SU-DHL-6 (cell line): ENCODE results near the gene MCRIP2.

ENCODE experiments used
- EZH2phosphoT487 ChIP-seq: fragments of 200-600 bp; sonication (generic), shearing (Covaris generic); conservative IDR thresholded peaks from 2 replicates; pipeline ENCODE4 v1.6.1; 2018; ENCODE audit warnings: mild to moderate bottlenecking, antibody characterized with exemption, low read length, moderate library complexity, mixed read lengths
- TF ChIP-seq, protein P1 (sequence below): fragments of 200-600 bp; sonication (generic); IDR thresholded peaks from one replicate; pipeline ENCODE4 v1.5.1; 2017; ENCODE audit warnings: antibody characterized with exemption, mild to moderate bottlenecking, low read length, moderate library complexity; ENCODE audit not compliant: insufficient read depth, poor library complexity, severe bottlenecking

DNA sequence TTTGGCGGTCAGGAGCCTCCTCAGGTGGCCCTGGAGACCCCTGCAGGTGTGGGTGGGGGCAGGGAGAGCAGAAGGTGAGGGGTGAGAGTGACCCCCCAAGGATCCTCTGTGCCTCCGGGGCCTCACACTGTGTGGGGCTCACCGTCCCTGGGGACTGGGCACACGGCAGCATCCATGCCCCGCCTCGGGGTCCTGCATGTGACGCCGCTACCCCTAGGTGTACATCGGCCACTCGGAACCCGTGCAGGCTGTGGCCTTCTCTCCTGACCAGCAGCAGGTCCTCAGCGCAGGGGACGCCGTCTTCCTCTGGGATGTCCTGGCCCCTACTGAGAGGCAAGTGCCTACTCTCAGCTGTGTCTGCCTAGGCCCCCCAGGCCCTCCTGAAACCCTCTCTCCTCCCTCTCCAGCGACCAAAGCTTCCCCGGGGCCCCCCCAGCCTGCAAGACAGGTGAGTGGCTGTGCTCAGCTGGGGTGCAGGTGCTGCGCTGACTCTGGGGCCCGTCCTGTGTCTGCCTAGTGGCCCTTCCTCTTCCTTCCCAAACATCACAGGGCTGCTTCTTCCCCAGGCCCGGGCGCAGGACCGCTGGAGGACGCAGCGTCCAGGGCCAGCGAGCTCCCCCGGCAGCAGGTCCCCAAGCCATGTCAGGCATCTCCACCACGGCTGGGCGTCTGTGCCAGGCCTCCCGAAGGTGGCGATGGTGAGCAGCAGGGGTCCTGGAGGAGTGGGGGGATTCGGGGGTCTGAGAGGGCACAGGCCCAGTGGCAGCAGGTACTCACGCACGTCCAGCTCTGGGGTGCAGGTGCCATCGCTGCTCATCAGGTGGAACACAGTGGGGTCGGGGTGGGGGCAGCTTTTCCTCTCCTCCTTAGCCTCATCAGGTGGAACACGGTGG lies 17.3 kb downstream of the MCRIP2 start:
- TF ChIP-seq, protein P1, sequence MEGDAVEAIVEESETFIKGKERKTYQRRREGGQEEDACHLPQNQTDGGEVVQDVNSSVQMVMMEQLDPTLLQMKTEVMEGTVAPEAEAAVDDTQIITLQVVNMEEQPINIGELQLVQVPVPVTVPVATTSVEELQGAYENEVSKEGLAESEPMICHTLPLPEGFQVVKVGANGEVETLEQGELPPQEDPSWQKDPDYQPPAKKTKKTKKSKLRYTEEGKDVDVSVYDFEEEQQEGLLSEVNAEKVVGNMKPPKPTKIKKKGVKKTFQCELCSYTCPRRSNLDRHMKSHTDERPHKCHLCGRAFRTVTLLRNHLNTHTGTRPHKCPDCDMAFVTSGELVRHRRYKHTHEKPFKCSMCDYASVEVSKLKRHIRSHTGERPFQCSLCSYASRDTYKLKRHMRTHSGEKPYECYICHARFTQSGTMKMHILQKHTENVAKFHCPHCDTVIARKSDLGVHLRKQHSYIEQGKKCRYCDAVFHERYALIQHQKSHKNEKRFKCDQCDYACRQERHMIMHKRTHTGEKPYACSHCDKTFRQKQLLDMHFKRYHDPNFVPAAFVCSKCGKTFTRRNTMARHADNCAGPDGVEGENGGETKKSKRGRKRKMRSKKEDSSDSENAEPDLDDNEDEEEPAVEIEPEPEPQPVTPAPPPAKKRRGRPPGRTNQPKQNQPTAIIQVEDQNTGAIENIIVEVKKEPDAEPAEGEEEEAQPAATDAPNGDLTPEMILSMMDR: no peak
- no peak for TF ChIP-seq EZH2phosphoT487
